ENCODE data around the gene FIBCD1.

Gene FIBCD1

GRCh38 chr9:130938184-130938651, 829 bp downstream of the FIBCD1 start:
- no peak for DNase-seq (ENCODE audit: low spot score)
- no peak for TF ChIP-seq CTCF (IDR thresholded peaks at IDR 0.05; ENCODE audit: extremely low read depth, missing control alignments)

GRCh38 chr9:130937146-130938076, 1.6 kb downstream of the FIBCD1 start:
- TF ChIP-seq CTCF (IDR thresholded peaks at IDR 0.05; ENCODE audit: extremely low read depth, missing control alignments): no peak
- no peak for DNase-seq (ENCODE audit: low spot score)

GRCh38 chr9:130936285-130937117, 2.5 kb downstream of the FIBCD1 start:
- TF ChIP-seq CTCF (IDR thresholded peaks at IDR 0.05; ENCODE audit: extremely low read depth, missing control alignments): no peak
- no peak for DNase-seq (ENCODE audit: low spot score)

GRCh38 chr9:130935648-130936271, 3.3 kb downstream of the FIBCD1 start:
- DNase-seq (ENCODE audit: low spot score): no peak
- no peak for TF ChIP-seq CTCF (IDR thresholded peaks at IDR 0.05; ENCODE audit: extremely low read depth, missing control alignments)

GRCh38 chr9:130934702-130935647, 4.1 kb downstream of the FIBCD1 start:
- no peak for DNase-seq (ENCODE audit: low spot score)
- TF ChIP-seq CTCF (IDR thresholded peaks at IDR 0.05; ENCODE audit: extremely low read depth, missing control alignments): no peak

- no peak for DNase-seq (ENCODE audit: low spot score)
- no peak for TF ChIP-seq CTCF (IDR thresholded peaks at IDR 0.05; ENCODE audit: extremely low read depth, missing control alignments)
Measured at GRCh38 chr9:130934246-130934645, 4.8 kb downstream of the FIBCD1 start.
